ENCODE results near the gene CFTR.

GRCh38 chr7:117716707-117717299, 237.0 kb downstream of the CFTR start:
- TF ChIP-seq EP300 (IDR thresholded peaks at IDR 0.05) (no peak), CTCF (IDR thresholded peaks at IDR 0.05) (no peak)

Measured in ovary (tissue), 3 donors.